ENCODE results near the gene FZR1.
A peak's percentile ranks its signal among the peaks of the same experiment; 100 is the strongest.

Gene FZR1

DNA sequence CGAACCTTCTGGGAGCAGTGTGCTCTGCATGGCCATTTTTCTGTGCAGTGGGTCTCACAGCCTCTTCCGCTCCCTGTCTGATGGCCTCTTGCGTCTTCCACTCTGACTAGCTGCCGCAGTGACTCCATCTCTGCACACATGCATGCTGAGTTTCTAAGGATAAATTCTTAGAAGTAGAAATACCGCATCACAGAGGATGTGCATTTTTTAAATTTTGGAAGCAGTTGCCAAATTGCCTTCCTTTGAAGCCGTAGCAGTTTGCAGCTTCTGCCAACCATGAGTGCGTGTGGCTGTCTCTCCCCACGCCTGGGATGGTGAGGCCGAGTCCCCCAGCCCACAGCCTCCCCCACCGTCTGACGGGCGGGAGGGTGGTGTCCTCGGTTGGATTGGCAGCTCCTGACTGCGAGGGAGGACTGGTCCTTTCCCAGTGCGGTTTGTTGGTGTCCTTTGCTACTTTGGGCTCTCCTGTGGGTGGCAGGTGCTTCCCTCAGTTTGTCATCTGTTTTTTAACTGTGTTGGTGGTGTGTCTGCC lies 9.8 kb downstream of the FZR1 start:
- H3K27me3 ChIP-seq (replicated peaks in 2 of 5; ENCODE audit: control insufficient read depth in 4 of 5, insufficient read depth in 5 of 5, low read length in 4 of 5): no peaks in the 10 kb centered on the region
- 95% methylated on average over 15 of the region's 15 CpGs for WGBS (ENCODE audit: insufficient coverage)
- H3K4me3 ChIP-seq (ENCODE audit: control insufficient read depth in 1 of 7, extremely low read depth in 1 of 7, insufficient read depth in 4 of 7, low read depth in 2 of 7, low read length in 6 of 7): no peak overlapping the region
- no peak for DNase-seq
- peaks cover 0 to 42% (median 27%) of the 10 kb centered on the region in 4 experiments for H3K36me3 ChIP-seq (ENCODE audit: control insufficient read depth in 4 of 4, insufficient read depth in 4 of 4, low read length in 3 of 4)
- peaks cover 0 to 3% (median under 1%) of the 10 kb centered on the region in 4 experiments for H3K4me1 ChIP-seq (ENCODE audit: control extremely low read depth in 1 of 4, control insufficient read depth in 4 of 4, insufficient read depth in 4 of 4, low read length in 3 of 4)
- no peak overlapping the region for H3K27ac ChIP-seq (ENCODE audit: insufficient read depth in 1 of 2, low read depth in 1 of 2, low read length in 2 of 2, poor library complexity in 1 of 2, severe bottlenecking in 2 of 2)
- CTCF ChIA-PET: no interaction called here
- POLR2A ChIA-PET: no interaction called here
- no peaks in the 10 kb centered on the region for H3K9me3 ChIP-seq (ENCODE audit: control extremely low read depth in 1 of 5, control insufficient read depth in 4 of 5, insufficient read depth in 2 of 5, low read depth in 1 of 5, low read length in 4 of 5)

GRCh38 chr19:3516675-3517207 lies 10.6 kb downstream of the FZR1 start:
- CTCF ChIA-PET: interaction anchor here (0.8 to 1.2 kb wide), 2 partner anchors 20 to 48 kb away, joined by 3 read pairs; no protein-coding TSS in a partner anchor
- Histone ChIP-seq H3K36me3 (ENCODE audit: control insufficient read depth in 4 of 4, insufficient read depth in 4 of 4, low read length in 3 of 4) (peaks cover 0 to 35% (median 22%) of the 10 kb centered on the region in 4 experiments), H3K4me1 (ENCODE audit: control extremely low read depth in 1 of 4, control insufficient read depth in 4 of 4, insufficient read depth in 4 of 4, low read length in 3 of 4) (peaks cover 0 to 3% (median 1%) of the 10 kb centered on the region in 4 experiments), H3K27ac (ENCODE audit: insufficient read depth in 1 of 2, low read depth in 1 of 2, low read length in 2 of 2, poor library complexity in 1 of 2, severe bottlenecking in 2 of 2) (no peak overlapping the region), H3K4me3 (ENCODE audit: control insufficient read depth in 1 of 7, extremely low read depth in 1 of 7, insufficient read depth in 4 of 7, low read depth in 2 of 7, low read length in 6 of 7) (no peak overlapping the region), H3K27me3 (replicated peaks in 2 of 5; ENCODE audit: control insufficient read depth in 4 of 5, insufficient read depth in 5 of 5, low read length in 4 of 5) (no peaks in the 10 kb centered on the region), H3K9me3 (ENCODE audit: control extremely low read depth in 1 of 5, control insufficient read depth in 4 of 5, insufficient read depth in 2 of 5, low read depth in 1 of 5, low read length in 4 of 5) (no peaks in the 10 kb centered on the region)
- peak in 2 of 3 donors; percentile 20 to 41 for DNase-seq
- 95% methylated on average over 10 of the region's 15 CpGs for WGBS (ENCODE audit: insufficient coverage)
- POLR2A ChIA-PET: no interaction called here

- H3K27ac ChIP-seq (ENCODE audit: insufficient read depth in 1 of 2, low read depth in 1 of 2, low read length in 2 of 2, poor library complexity in 1 of 2, severe bottlenecking in 2 of 2): no peak overlapping the region
- DNase-seq: no peak
- 100% methylated on average over 1 of the region's 2 CpGs for WGBS (ENCODE audit: insufficient coverage)
- H3K4me1 ChIP-seq (ENCODE audit: control extremely low read depth in 1 of 4, control insufficient read depth in 4 of 4, insufficient read depth in 4 of 4, low read length in 3 of 4): peaks cover 0 to 3% (median 1%) of the 10 kb centered on the region in 4 experiments
- ChIA-PET CTCF (interaction anchor here (1.2 to 1.3 kb wide), 2 partner anchors 11 to 19 kb away, joined by 3 to 4 read pairs; partner anchors contain the start of gene FZR1), POLR2A (interaction anchor here (0.7 kb wide), 1 partner anchor 83 kb away, joined by 4 read pairs; no protein-coding TSS in a partner anchor)
- H3K4me3 ChIP-seq (ENCODE audit: control insufficient read depth in 1 of 7, extremely low read depth in 1 of 7, insufficient read depth in 4 of 7, low read depth in 2 of 7, low read length in 6 of 7): no peak overlapping the region
- no peaks in the 10 kb centered on the region for H3K27me3 ChIP-seq (replicated peaks in 2 of 5; ENCODE audit: control insufficient read depth in 4 of 5, insufficient read depth in 5 of 5, low read length in 4 of 5)
- peaks cover 0 to 32% (median 25%) of the 10 kb centered on the region in 4 experiments for H3K36me3 ChIP-seq (ENCODE audit: control insufficient read depth in 4 of 4, insufficient read depth in 4 of 4, low read length in 3 of 4)
- H3K9me3 ChIP-seq (ENCODE audit: control extremely low read depth in 1 of 5, control insufficient read depth in 4 of 5, insufficient read depth in 2 of 5, low read depth in 1 of 5, low read length in 4 of 5): no peaks in the 10 kb centered on the region
These were observed 11.5 kb downstream of the FZR1 start for GRCh38 chr19:3517638-3518037.

DNA sequence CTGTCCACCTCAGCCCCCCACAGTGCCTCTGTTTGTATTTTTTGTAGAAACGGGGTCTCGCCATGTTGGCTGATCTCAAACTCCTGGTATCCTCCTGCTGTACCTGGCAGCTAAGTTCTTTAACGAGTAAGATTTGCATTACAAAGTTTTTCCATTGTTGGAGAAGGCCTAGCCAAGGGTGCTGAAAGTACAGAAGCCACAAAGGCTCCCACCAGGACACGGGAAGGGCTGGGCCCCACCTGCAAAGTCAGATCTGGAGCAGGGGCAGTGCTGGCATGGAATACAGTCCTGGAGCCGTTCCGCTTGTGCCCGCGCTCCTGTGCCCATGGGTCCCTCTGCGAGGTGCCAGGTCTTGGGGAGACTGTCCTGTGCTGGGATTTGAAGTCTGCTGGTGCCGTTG lies 12.1 kb downstream of the FZR1 start:
- no peak overlapping the region for H3K27ac ChIP-seq (ENCODE audit: insufficient read depth in 1 of 2, low read depth in 1 of 2, low read length in 2 of 2, poor library complexity in 1 of 2, severe bottlenecking in 2 of 2)
- H3K4me3 ChIP-seq (ENCODE audit: control insufficient read depth in 1 of 7, extremely low read depth in 1 of 7, insufficient read depth in 4 of 7, low read depth in 2 of 7, low read length in 6 of 7): no peak overlapping the region
- H3K4me1 ChIP-seq (ENCODE audit: control extremely low read depth in 1 of 4, control insufficient read depth in 4 of 4, insufficient read depth in 4 of 4, low read length in 3 of 4): peaks cover 0 to 3% (median 1%) of the 10 kb centered on the region in 4 experiments
- H3K27me3 ChIP-seq (replicated peaks in 2 of 5; ENCODE audit: control insufficient read depth in 4 of 5, insufficient read depth in 5 of 5, low read length in 4 of 5): no peaks in the 10 kb centered on the region
- H3K36me3 ChIP-seq (ENCODE audit: control insufficient read depth in 4 of 4, insufficient read depth in 4 of 4, low read length in 3 of 4): peaks cover 0 to 36% (median 28%) of the 10 kb centered on the region in 4 experiments
- DNase-seq: no peak
- H3K9me3 ChIP-seq (ENCODE audit: control extremely low read depth in 1 of 5, control insufficient read depth in 4 of 5, insufficient read depth in 2 of 5, low read depth in 1 of 5, low read length in 4 of 5): no peaks in the 10 kb centered on the region
- 97% methylated on average over 10 of the region's 10 CpGs for WGBS (ENCODE audit: insufficient coverage)
- ChIA-PET CTCF (interaction anchor here (1.3 to 1.8 kb wide), 2 partner anchors 12 to 27 kb away, joined by 4 to 5 read pairs; partner anchors contain the start of gene FZR1), POLR2A (no interaction called here)

- Histone ChIP-seq H3K27ac (ENCODE audit: insufficient read depth in 1 of 2, low read depth in 1 of 2, low read length in 2 of 2, poor library complexity in 1 of 2, severe bottlenecking in 2 of 2) (no peak overlapping the region), H3K4me1 (ENCODE audit: control extremely low read depth in 1 of 4, control insufficient read depth in 4 of 4, insufficient read depth in 4 of 4, low read length in 3 of 4) (peaks cover 0 to 3% (median 1%) of the 10 kb centered on the region in 4 experiments), H3K4me3 (ENCODE audit: control insufficient read depth in 1 of 7, extremely low read depth in 1 of 7, insufficient read depth in 4 of 7, low read depth in 2 of 7, low read length in 6 of 7) (no peak overlapping the region), H3K9me3 (ENCODE audit: control extremely low read depth in 1 of 5, control insufficient read depth in 4 of 5, insufficient read depth in 2 of 5, low read depth in 1 of 5, low read length in 4 of 5) (no peaks in the 10 kb centered on the region), H3K27me3 (replicated peaks in 2 of 5; ENCODE audit: control insufficient read depth in 4 of 5, insufficient read depth in 5 of 5, low read length in 4 of 5) (no peaks in the 10 kb centered on the region), H3K36me3 (ENCODE audit: control insufficient read depth in 4 of 4, insufficient read depth in 4 of 4, low read length in 3 of 4) (peaks cover 0 to 38% (median 30%) of the 10 kb centered on the region in 4 experiments)
- WGBS (ENCODE audit: insufficient coverage): 92% methylated on average over 2 of the region's 2 CpGs
- CTCF ChIA-PET: interaction anchor here (0.5 to 1.8 kb wide), 3 partner anchors 12 to 33 kb away, joined by 3 to 5 read pairs (median 4); partner anchors contain the start of gene FZR1
- POLR2A ChIA-PET: no interaction called here
- DNase-seq: no peak
These were observed 12.5 kb downstream of the FZR1 start for GRCh38 chr19:3518659-3519058.

DNA sequence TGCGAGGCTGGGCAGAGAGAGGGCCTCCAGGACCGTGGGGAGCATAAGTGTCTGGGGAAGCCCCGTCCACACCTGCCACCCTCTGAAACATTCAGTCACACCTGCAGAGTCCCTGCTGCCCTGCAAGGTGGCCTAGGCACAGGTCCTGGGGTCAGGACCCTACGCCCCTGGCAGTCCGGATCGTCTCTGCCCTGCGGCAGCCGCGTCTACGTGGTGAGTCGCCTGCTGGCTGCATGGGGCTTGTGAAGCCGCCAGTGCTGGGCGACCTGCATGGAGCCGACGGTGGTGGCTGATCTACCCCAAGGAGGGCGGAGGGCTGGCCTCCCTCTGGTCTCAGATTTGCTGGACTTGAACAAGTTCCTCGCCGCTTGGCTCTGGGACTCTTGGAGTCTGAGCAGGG lies 13.0 kb downstream of the FZR1 start:
- ChIA-PET CTCF (interaction anchor here (0.5 to 1.8 kb wide), 4 partner anchors 13 to 66 kb away, joined by 3 to 5 read pairs (median 4); partner anchors contain the start of genes FZR1 and GIPC3), POLR2A (no interaction called here)
- DNase-seq: no peak
- Histone ChIP-seq H3K4me3 (ENCODE audit: control insufficient read depth in 1 of 7, extremely low read depth in 1 of 7, insufficient read depth in 4 of 7, low read depth in 2 of 7, low read length in 6 of 7) (no peak overlapping the region), H3K9me3 (ENCODE audit: control extremely low read depth in 1 of 5, control insufficient read depth in 4 of 5, insufficient read depth in 2 of 5, low read depth in 1 of 5, low read length in 4 of 5) (no peaks in the 10 kb centered on the region), H3K36me3 (ENCODE audit: control insufficient read depth in 4 of 4, insufficient read depth in 4 of 4, low read length in 3 of 4) (peaks cover 0 to 43% (median 31%) of the 10 kb centered on the region in 4 experiments), H3K27me3 (replicated peaks in 2 of 5; ENCODE audit: control insufficient read depth in 4 of 5, insufficient read depth in 5 of 5, low read length in 4 of 5) (no peaks in the 10 kb centered on the region), H3K27ac (ENCODE audit: insufficient read depth in 1 of 2, low read depth in 1 of 2, low read length in 2 of 2, poor library complexity in 1 of 2, severe bottlenecking in 2 of 2) (peak overlapping the region in 1 of 2 experiments; percentile 5), H3K4me1 (ENCODE audit: control extremely low read depth in 1 of 4, control insufficient read depth in 4 of 4, insufficient read depth in 4 of 4, low read length in 3 of 4) (peaks cover 0 to 3% (median 1%) of the 10 kb centered on the region in 4 experiments)
- WGBS (ENCODE audit: insufficient coverage): 96% methylated on average over 17 of the region's 18 CpGs
